Hepatocyte (in vitro differentiated cells): ENCODE measurements around the gene RNF121. TPM values are rescaled to one million over a fixed set of nuclear protein-coding genes. Genes with fewer than 3 reads are reported as not detected.

Experiments used
- DNase-seq: peaks from one replicate; pipeline ENCODE4 v3.0.0-alpha.2; 2016; ENCODE audit warnings: low spot score
- H2AFZ ChIP-seq: fragments of 200-600 bp; sonication (generic); 2 replicates; pipeline ENCODE4 v1.6.0; 2016; ENCODE audit warnings: antibody characterized with exemption, mild to moderate bottlenecking
- H3K27ac ChIP-seq: fragments of 200-600 bp; sonication (generic); 2 replicates; pipeline ENCODE4 v1.5.1; 2016; ENCODE audit warnings: mild to moderate bottlenecking
- H3K27me3 ChIP-seq: fragments of 200-600 bp; sonication (generic); 2 replicates; pipeline ENCODE4 v1.6.1; 2016
- H3K36me3 ChIP-seq: fragments of 200-600 bp; sonication (generic); replicated peaks from 2 replicates; pipeline ENCODE4 v1.5.1; 2016; ENCODE audit warnings: low read depth; ENCODE audit not compliant: insufficient read depth
- H3K4me1 ChIP-seq: fragments of 200-600 bp; sonication (generic); 2 replicates; pipeline ENCODE4 v1.5.1; 2016; ENCODE audit warnings: mild to moderate bottlenecking, moderate library complexity; ENCODE audit not compliant: insufficient read depth
- H3K4me2 ChIP-seq: fragments of 200-600 bp; sonication (generic); 2 replicates; pipeline ENCODE4 v1.6.0; 2016
- H3K4me3 ChIP-seq: fragments of 200-600 bp; sonication (generic); 2 replicates; pipeline ENCODE4 v1.5.1; 2016; ENCODE audit warnings: mild to moderate bottlenecking
- H3K79me2 ChIP-seq: fragments of 200-600 bp; sonication (generic); 2 replicates; pipeline ENCODE4 v1.6.0; 2017; ENCODE audit warnings: mild to moderate bottlenecking
- H3K9me2 ChIP-seq: fragments of 200-600 bp; sonication (generic); replicated peaks from 2 replicates; pipeline ENCODE4 v1.6.0; 2017; ENCODE audit warnings: mild to moderate bottlenecking; ENCODE audit not compliant: insufficient read depth
- H3K9me3 ChIP-seq: fragments of 200-600 bp; sonication (generic); 2 replicates; pipeline ENCODE4 v1.5.1; 2016; ENCODE audit warnings: low read depth, mild to moderate bottlenecking
- H4K20me1 ChIP-seq: fragments of 200-600 bp; sonication (generic); 2 replicates; pipeline ENCODE4 v1.6.0; 2016; ENCODE audit warnings: mild to moderate bottlenecking; ENCODE audit not compliant: insufficient read depth, poor library complexity, severe bottlenecking
- CTCF ChIP-seq: fragments of 200-600 bp; sonication (generic); IDR thresholded peaks from 2 replicates; pipeline ENCODE4 v1.5.1; 2016; ENCODE audit warnings: antibody characterized with exemption, mild to moderate bottlenecking; ENCODE audit not compliant: poor library complexity
- EZH2 ChIP-seq: fragments of 200-600 bp; sonication (generic); IDR thresholded peaks from 2 replicates; pipeline ENCODE4 v1.6.1; 2016; ENCODE audit warnings: antibody characterized with exemption, mild to moderate bottlenecking, borderline replicate concordance
- EZH2phosphoT487 ChIP-seq: fragments of 200-600 bp; sonication (generic); IDR thresholded peaks from one replicate; pipeline ENCODE4 v1.6.1; 2018; ENCODE audit warnings: antibody characterized with exemption, mild to moderate bottlenecking, low read depth, moderate library complexity; ENCODE audit not compliant: unreplicated experiment, severe bottlenecking
- WGBS: methylation state at CpG from one replicate; pipeline ENCODE4 v1.1.6; 2016; ENCODE audit warnings: low lambda C conversion rate; ENCODE audit errors: missing lambda C conversion rate; 5-methylcytosine and 5-hydroxymethylcytosine counted together
- polyA plus RNA-seq: library from polyadenylated mRNA; unstranded; fragments of >200 nt; fragmentation: Nextera tagmentation; extraction: Ambion mirVana; gene quantifications from 2 replicates; pipeline ENCODE4 v1.2.1, GENCODE V29; 2016
- total RNA-seq: library from RNA; depleted of rRNA; stranded (reverse); fragments of >200 nt; gene quantifications from 2 replicates; pipeline ENCODE4 v1.2.3, GENCODE V29; 2014

Gene RNF121
- total and polyA plus RNA-seq, 2 experiments from 2014 or later, result 26.5 to 29.4 TPM

GRCh38 chr11:71986131-71986530 lies 57.3 kb downstream of the RNF121 start:
- TF ChIP-seq EZH2 (no peak), EZH2phosphoT487 (no peak), CTCF (no peak)
- Histone ChIP-seq H3K27ac (no peak overlapping the region), H3K9me2 (no peaks in the 10 kb centered on the region), H3K36me3 (no peaks in the 10 kb centered on the region), H4K20me1 (no peaks in the 10 kb centered on the region), H3K4me1 (no peaks in the 10 kb centered on the region), H3K4me3 (no peak overlapping the region), H2AFZ (no peak overlapping the region), H3K4me2 (no peak overlapping the region), H3K27me3 (no peaks in the 10 kb centered on the region), H3K9me3 (no peaks in the 10 kb centered on the region), H3K79me2 (no peaks in the 10 kb centered on the region)
- WGBS, result 89% methylated on average over 2 of the region's 2 CpGs
- DNase-seq, result no peak

- Histone ChIP-seq H3K79me2 (no peaks in the 10 kb centered on the region), H3K9me2 (no peaks in the 10 kb centered on the region), H3K27ac (peak overlapping the region; percentile 5)
These were observed 58.7 kb downstream of the RNF121 start for GRCh38 chr11:71987521-71987920.

GRCh38 chr11:71988050-71988449 lies 59.2 kb downstream of the RNF121 start:
- no peak for TF ChIP-seq EZH2
- TF ChIP-seq CTCF, result no peak
- TF ChIP-seq EZH2phosphoT487, result no peak
- Histone ChIP-seq H3K4me1 (no peaks in the 10 kb centered on the region), H3K27ac (peak overlapping the region; percentile 5), H3K27me3 (no peaks in the 10 kb centered on the region), H3K36me3 (no peaks in the 10 kb centered on the region), H3K9me3 (no peaks in the 10 kb centered on the region), H3K9me2 (no peaks in the 10 kb centered on the region), H3K4me3 (no peak overlapping the region), H4K20me1 (no peaks in the 10 kb centered on the region), H3K79me2 (no peaks in the 10 kb centered on the region), H2AFZ (no peak overlapping the region), H3K4me2 (no peak overlapping the region)
- DNase-seq, result no peak
- WGBS, result 60% methylated on average over 3 of the region's 3 CpGs

More at GRCh38 chr11:71987521-71987920, 58.7 kb downstream of the RNF121 start:
- H3K27me3 ChIP-seq, result no peaks in the 10 kb centered on the region
- TF ChIP-seq CTCF (no peak), EZH2phosphoT487 (no peak), EZH2 (no peak)
- 29% methylated on average over 2 of the region's 2 CpGs for WGBS
- no peaks in the 10 kb centered on the region for H3K4me1 ChIP-seq
- H3K4me2 ChIP-seq, result no peak overlapping the region
- no peak overlapping the region for H3K4me3 ChIP-seq
- no peaks in the 10 kb centered on the region for H3K9me3 ChIP-seq
- DNase-seq, result no peak
- no peaks in the 10 kb centered on the region for H3K36me3 ChIP-seq
- H2AFZ ChIP-seq, result no peak overlapping the region
- no peaks in the 10 kb centered on the region for H4K20me1 ChIP-seq

GRCh38 chr11:71990701-71991100 lies 61.9 kb downstream of the RNF121 start:
- Histone ChIP-seq H3K27me3 (no peaks in the 10 kb centered on the region), H3K4me3 (no peak overlapping the region), H4K20me1 (no peaks in the 10 kb centered on the region), H3K9me2 (no peaks in the 10 kb centered on the region), H3K79me2 (no peaks in the 10 kb centered on the region), H3K9me3 (no peaks in the 10 kb centered on the region), H3K36me3 (no peaks in the 10 kb centered on the region), H3K27ac (no peak overlapping the region), H3K4me2 (no peak overlapping the region), H2AFZ (no peak overlapping the region), H3K4me1 (no peaks in the 10 kb centered on the region)
- TF ChIP-seq EZH2, result no peak
- no peak for TF ChIP-seq CTCF
- no peak for TF ChIP-seq EZH2phosphoT487
- no peak for DNase-seq
- 69% methylated on average over 3 of the region's 3 CpGs for WGBS
